Bronchial epithelial cell (primary cell): ENCODE measurements around the gene PPP2R3A. TPM values are rescaled to one million over a fixed set of nuclear protein-coding genes. Genes with fewer than 3 reads are reported as not detected.
"Not testable (repeated sequence)": the region's sequence is repeated elsewhere in the genome, so short reads cannot be mapped to it uniquely, and the experiment has no call there.

Experiments
- DNase-seq: peaks from one replicate; pipeline ENCODE4 v3.0.0-alpha.2; 2010; ENCODE audit warnings: low read depth
- FAIRE-seq: peaks from 2 replicates; lab custom pipeline; 2011; peaks lifted over from hg19 to GRCh38; lab: Jason Lieb, UNC
- H3K27me3 ChIP-seq: 2 replicates; pipeline ENCODE4 v1.5.1; 2011; ENCODE audit warnings: low read length; ENCODE audit not compliant: control insufficient read depth, insufficient read depth
- H3K36me3 ChIP-seq: 2 replicates; pipeline ENCODE4 v1.5.1; 2011; ENCODE audit warnings: low read length; ENCODE audit not compliant: control insufficient read depth, insufficient read depth
- H3K4me3 ChIP-seq: 2 replicates; pipeline ENCODE4 v1.5.1; 2011; ENCODE audit warnings: mild to moderate bottlenecking, low read depth, low read length, control low read depth
- CTCF ChIP-seq: IDR thresholded peaks from 2 replicates; pipeline ENCODE4 v1.5.1; 2011; ENCODE audit warnings: mild to moderate bottlenecking, moderate library complexity, low read length, control low read depth, inconsistent platforms; ENCODE audit not compliant: insufficient read depth, severe bottlenecking
- total RNA-seq: library from RNA; depleted of rRNA; stranded (reverse); fragments of >200 nt; gene quantifications from 2 replicates; pipeline ENCODE4 v1.2.1, GENCODE V29; 2014

PPP2R3A gene
- total RNA-seq, 1 donor from 2014 or later = 4.2 TPM

- Histone ChIP-seq H3K4me3 (no peak overlapping the region), H3K36me3 (no peaks in the 10 kb centered on the region), H3K27me3 (no peaks in the 10 kb centered on the region)
- FAIRE-seq (no peak), DNase-seq (no peak)
- no peak for TF ChIP-seq CTCF
Measured at GRCh38 chr3:136184703-136185102, 219.2 kb downstream of the PPP2R3A start.

DNA sequence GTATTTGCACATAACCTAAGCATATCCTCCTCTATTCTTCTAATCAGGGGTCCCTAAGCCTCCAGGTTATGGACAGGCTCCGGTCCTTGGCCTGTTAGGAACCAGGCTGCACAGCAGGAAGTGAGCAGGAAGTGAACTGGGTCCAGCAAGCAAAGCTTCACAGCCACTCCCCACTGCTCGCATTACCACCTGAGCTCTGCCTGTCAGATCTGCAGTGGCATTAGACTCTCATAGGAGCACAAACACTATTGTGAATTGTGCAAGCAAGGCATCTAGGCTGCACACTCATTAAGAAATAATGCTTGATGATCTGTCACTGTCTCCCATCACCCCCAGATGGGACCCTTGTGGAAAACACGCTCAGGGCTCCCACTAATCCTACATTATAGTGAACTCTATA lies 220.8 kb downstream of the PPP2R3A start:
- peak; percentile 71 for DNase-seq
- H3K36me3 ChIP-seq = no peaks in the 10 kb centered on the region
- no peak for TF ChIP-seq CTCF
- FAIRE-seq = no peak
- no peaks in the 10 kb centered on the region for H3K27me3 ChIP-seq
- no peak overlapping the region for H3K4me3 ChIP-seq

DNA sequence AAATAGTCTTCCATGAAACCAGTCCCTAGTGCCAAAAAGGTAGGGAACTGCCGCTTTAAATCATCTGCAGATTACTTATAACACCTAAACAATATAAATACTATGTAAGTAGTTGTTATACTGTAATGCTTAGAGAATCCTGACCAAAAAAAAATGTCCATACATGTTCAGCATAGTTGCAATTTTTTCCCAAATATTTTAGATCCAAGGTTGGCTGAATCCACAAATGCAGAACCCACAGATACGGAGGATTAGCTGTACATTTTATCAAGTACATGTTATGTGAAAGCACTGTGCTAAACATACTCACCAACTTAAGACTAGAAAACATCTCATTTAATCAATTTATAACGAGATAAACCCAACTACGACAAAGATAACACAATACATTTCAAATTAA lies 221.3 kb downstream of the PPP2R3A start:
- no peak for TF ChIP-seq CTCF
- FAIRE-seq (no peak), DNase-seq (no peak)
- no peaks in the 10 kb centered on the region for H3K36me3 ChIP-seq
- no peak overlapping the region for H3K4me3 ChIP-seq
- H3K27me3 ChIP-seq = no peaks in the 10 kb centered on the region

GRCh38 chr3:136187868-136188267 lies 222.3 kb downstream of the PPP2R3A start:
- DNase-seq = no peak
- no peak for FAIRE-seq
- no peak overlapping the region for H3K4me3 ChIP-seq
- no peaks in the 10 kb centered on the region for H3K36me3 ChIP-seq
- no peaks in the 10 kb centered on the region for H3K27me3 ChIP-seq
- TF ChIP-seq CTCF = no peak

DNA sequence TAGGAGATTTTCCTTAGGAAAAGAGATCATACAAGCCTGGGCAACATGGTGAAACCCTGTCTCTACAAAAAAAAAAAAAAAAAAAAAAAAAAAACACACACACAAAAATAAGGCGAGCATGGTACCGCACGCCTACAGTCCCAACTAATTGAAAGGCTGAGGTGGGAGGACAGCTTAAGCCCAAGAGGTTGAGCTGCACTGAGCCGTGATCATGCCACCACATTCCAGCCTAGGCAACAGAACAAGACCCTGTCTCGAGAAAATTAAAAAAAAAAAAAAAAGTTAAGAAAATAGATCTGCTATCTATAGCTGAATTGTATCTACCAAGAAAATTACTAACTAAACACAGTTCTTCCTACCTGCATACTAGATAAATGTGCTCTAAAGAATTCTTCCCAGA lies 223.5 kb downstream of the PPP2R3A start:
- Histone ChIP-seq H3K4me3 (no peak overlapping the region), H3K27me3 (no peaks in the 10 kb centered on the region), H3K36me3 (no peaks in the 10 kb centered on the region)
- DNase-seq (no peak), FAIRE-seq (no peak)
- no peak for TF ChIP-seq CTCF

DNA sequence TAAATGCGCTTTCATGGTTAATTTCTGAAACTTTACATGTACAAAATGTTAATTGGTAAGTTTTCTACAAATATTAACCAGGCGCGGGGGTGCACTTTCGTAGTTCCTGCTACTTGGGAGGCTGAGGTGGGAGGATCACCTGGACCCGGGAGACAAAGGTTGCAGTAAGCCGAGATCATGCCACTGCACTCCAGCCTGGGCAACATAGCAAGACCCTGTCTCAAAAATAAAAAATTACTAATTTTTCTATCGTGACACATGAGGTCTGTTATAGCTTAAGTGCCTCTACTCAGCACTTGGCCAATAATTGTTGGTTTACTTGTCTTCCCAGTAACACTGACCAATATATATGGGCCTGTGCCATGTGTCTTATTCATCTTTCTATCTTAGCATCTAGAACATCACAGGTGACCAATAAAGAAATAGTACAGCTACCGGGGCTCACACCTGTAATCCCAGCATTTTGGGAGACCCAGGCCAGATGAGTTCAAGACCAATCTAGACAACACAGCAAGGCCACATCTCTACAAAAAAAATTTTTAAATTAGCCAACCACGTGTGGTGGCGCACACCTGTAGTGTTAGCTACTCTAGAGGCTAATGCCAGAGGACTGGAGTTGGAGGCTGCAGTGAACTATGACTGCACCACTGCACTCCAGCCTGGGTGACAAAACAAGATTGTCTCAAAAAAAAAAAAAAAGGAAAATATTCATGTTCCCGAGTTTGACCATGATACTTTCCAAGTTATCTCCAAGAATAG lies 224.5 kb downstream of the PPP2R3A start:
- no peaks in the 10 kb centered on the region for H3K27me3 ChIP-seq
- H3K4me3 ChIP-seq = no peak overlapping the region
- no peak for DNase-seq
- TF ChIP-seq CTCF = no peak
- FAIRE-seq = no peak
- H3K36me3 ChIP-seq = no peaks in the 10 kb centered on the region

DNA sequence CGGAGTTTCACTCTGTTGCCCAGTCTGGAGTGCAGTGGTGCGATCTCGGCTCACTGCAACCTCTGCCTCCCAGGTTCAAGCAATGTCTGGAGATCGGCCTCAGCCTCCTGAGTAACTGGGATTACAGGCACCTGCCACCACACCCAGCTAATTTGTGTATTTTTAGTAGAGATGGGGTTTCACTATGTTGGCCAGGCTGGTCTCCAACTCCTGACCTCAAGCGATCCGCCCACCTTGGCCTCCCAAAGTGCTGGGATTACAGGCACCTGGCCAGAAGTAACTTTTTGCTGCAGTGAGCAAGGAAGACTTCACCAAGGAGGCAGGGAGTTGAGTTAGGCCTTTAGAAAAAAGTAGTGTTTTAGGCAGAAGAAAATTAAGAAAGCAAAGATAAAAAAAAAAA lies 226.7 kb downstream of the PPP2R3A start:
- not testable (repeated sequence) for H3K27me3 ChIP-seq, FAIRE-seq, H3K36me3 ChIP-seq
- H3K4me3 ChIP-seq = peak overlapping the region; percentile 65
- peak; percentile 7 for DNase-seq
